OCI-LY1 (cell line): Measurements from ENCODE around the gene CCDC186.
"Not testable (repeated sequence)": the region's sequence is repeated elsewhere in the genome, so short reads cannot be mapped to it uniquely, and the experiment has no call there.

Experiments used
- H2AFZ ChIP-seq: fragments of 200-600 bp; sonication (generic), shearing (Covaris generic); 2 replicates; pipeline ENCODE4 v1.6.0; 2014; ENCODE audit warnings: antibody characterized with exemption, mild to moderate bottlenecking, low read length
- H3F3A ChIP-seq: fragments of 200-600 bp; sonication (generic), shearing (Covaris generic); 2 replicates; pipeline ENCODE4 v1.6.0; 2014; ENCODE audit warnings: mild to moderate bottlenecking, antibody characterized with exemption, low read length, moderate library complexity; ENCODE audit not compliant: insufficient read depth
- H3K27ac ChIP-seq: fragments of 200-600 bp; sonication (generic); 2 replicates; pipeline ENCODE4 v1.5.1; 2014; ENCODE audit warnings: low read length, mixed run types, mild to moderate bottlenecking, low read depth; ENCODE audit not compliant: poor library complexity, severe bottlenecking
- H3K27me3 ChIP-seq: fragments of 200-600 bp; sonication (generic); 2 replicates; pipeline ENCODE4 v1.6.0; 2014; ENCODE audit warnings: antibody characterized with exemption, mild to moderate bottlenecking, low read length, moderate library complexity; ENCODE audit not compliant: insufficient read depth
- H3K36me3 ChIP-seq: fragments of 200-600 bp; sonication (generic); 2 replicates; pipeline ENCODE4 v1.6.1; 2014; ENCODE audit warnings: mild to moderate bottlenecking, antibody characterized with exemption, low read length, moderate library complexity, mixed read lengths; ENCODE audit not compliant: insufficient read depth
- H3K4me1 ChIP-seq: fragments of 200-600 bp; sonication (generic); 2 replicates; pipeline ENCODE4 v1.5.1; 2014; ENCODE audit warnings: mild to moderate bottlenecking, low read length, moderate library complexity; ENCODE audit not compliant: insufficient read depth, severe bottlenecking
- H3K4me2 ChIP-seq: fragments of 200-600 bp; sonication (generic), shearing (Covaris generic); 2 replicates; pipeline ENCODE4 v1.6.1; 2014; ENCODE audit warnings: low read length
- H3K4me3 ChIP-seq: fragments of 200-600 bp; sonication (generic); 2 replicates; pipeline ENCODE4 v1.5.1; 2014; ENCODE audit warnings: low read length, low read depth, mild to moderate bottlenecking, mixed read lengths; ENCODE audit not compliant: poor library complexity, severe bottlenecking
- H3K79me2 ChIP-seq: fragments of 200-600 bp; shearing (Covaris generic); 2 replicates; pipeline ENCODE4 v1.6.1; 2016; ENCODE audit warnings: mixed run types, low read length, mixed read lengths; ENCODE audit not compliant: insufficient read depth
- H3K9ac ChIP-seq: fragments of 200-600 bp; sonication (generic), shearing (Covaris generic); 2 replicates; pipeline ENCODE4 v1.6.1; 2014; ENCODE audit warnings: mild to moderate bottlenecking, low read length, mixed read lengths
- H3K9me2 ChIP-seq: fragments of 200-600 bp; sonication (generic), shearing (Covaris generic); 2 replicates; pipeline ENCODE4 v1.6.1; 2014; ENCODE audit warnings: low read depth, mild to moderate bottlenecking, low read length, mixed read lengths
- H3K9me3 ChIP-seq: fragments of 200-600 bp; shearing (Covaris generic); 2 replicates; pipeline ENCODE4 v1.6.1; 2014; ENCODE audit warnings: low read length, mixed read lengths
- H4K20me1 ChIP-seq: fragments of 200-600 bp; sonication (generic), shearing (Covaris generic); 2 replicates; pipeline ENCODE4 v1.6.0; 2016; ENCODE audit warnings: mild to moderate bottlenecking, low read length; ENCODE audit not compliant: insufficient read depth
- CTCF ChIP-seq: fragments of 200-600 bp; sonication (generic), shearing (Covaris generic); IDR thresholded peaks from 2 replicates; pipeline ENCODE4 v1.5.1; 2017; ENCODE audit warnings: mild to moderate bottlenecking, antibody characterized with exemption, low read length, moderate library complexity, mixed read lengths
- EZH2 ChIP-seq: fragments of 200-600 bp; sonication (generic), shearing (Covaris generic); IDR thresholded peaks from 2 replicates; pipeline ENCODE4 v1.8.0; 2017; ENCODE audit warnings: borderline replicate concordance, mixed run types, mild to moderate bottlenecking, antibody characterized with exemption, low read length, moderate library complexity, mixed read lengths

Gene CCDC186

DNA sequence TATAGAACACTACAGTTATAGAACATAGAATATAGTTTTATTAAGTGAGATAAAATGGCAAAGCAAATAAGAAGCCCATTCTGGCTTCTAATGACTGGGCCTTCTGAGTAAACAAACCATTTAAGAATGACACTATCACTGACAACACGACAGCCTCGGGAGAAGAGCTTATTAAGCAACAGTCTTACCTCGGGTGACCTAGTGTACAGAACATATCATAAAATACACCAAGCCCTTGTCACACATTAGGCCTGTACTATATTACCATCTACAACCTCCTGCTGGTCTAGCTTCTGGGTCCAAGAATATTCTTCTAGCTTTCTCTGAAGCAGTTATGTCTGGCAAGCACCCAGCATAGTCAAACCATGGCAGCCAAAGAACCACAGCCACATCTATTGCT lies 32.0 kb downstream of the CCDC186 start:
- Histone ChIP-seq H3K9me3 (no peaks in the 10 kb centered on the region), H3K9ac (no peak overlapping the region), H3K4me1 (no peaks in the 10 kb centered on the region), H3K36me3 (peaks cover 17% of the 10 kb centered on the region; the same call in 1 of the 2 replicates), H3K27me3 (no peaks in the 10 kb centered on the region), H4K20me1 (no peaks in the 10 kb centered on the region), H3F3A (no peaks in the 10 kb centered on the region; the same call in 1 of the 2 replicates), H3K79me2 (no peaks in the 10 kb centered on the region), H3K4me3 (no peak overlapping the region), H3K9me2 (no peaks in the 10 kb centered on the region), H3K4me2 (no peak overlapping the region), H3K27ac (no peak overlapping the region), H2AFZ (no peak overlapping the region)
- TF ChIP-seq EZH2 (no peak), CTCF (no peak)

DNA sequence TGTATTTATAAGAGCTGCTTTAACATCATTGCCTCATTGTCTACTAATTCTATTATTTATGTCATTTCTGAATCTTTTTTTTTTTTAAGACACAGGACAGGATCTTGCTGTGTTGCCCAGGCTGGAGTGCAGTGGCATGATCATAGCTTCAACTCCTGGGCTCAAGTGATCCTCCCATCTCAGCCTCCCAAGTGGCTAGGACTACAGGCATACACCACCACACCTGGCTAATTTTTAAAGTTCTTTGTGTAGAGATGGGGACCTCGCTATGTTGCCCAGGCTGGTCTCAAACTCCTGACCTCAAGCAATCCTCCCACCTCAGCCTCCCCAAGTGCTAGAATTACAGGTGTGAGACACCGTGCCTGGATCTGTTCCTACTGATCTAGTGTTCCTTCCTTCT lies 33.2 kb downstream of the CCDC186 start:
- H4K20me1 ChIP-seq, H3K27me3 ChIP-seq, H3K4me1 ChIP-seq, H3K79me2 ChIP-seq, H3F3A ChIP-seq, H3K9me2 ChIP-seq, H2AFZ ChIP-seq, H3K27ac ChIP-seq, H3K4me3 ChIP-seq, H3K9ac ChIP-seq, H3K9me3 ChIP-seq, H3K4me2 ChIP-seq: not testable (repeated sequence)
- peaks cover 21% of the 10 kb centered on the region; the same call in 1 of the 2 replicates for H3K36me3 ChIP-seq

GRCh38 chr10:114140036-114140435 lies 34.0 kb downstream of the CCDC186 start:
- Histone ChIP-seq H3K4me2 (no peak overlapping the region), H3K36me3 (peaks cover 29% of the 10 kb centered on the region; the same call in 1 of the 2 replicates), H3K4me3 (no peak overlapping the region), H4K20me1 (no peaks in the 10 kb centered on the region), H3K79me2 (no peaks in the 10 kb centered on the region), H3K9me2 (no peaks in the 10 kb centered on the region), H3K4me1 (no peaks in the 10 kb centered on the region), H3K9ac (no peak overlapping the region), H3K9me3 (no peaks in the 10 kb centered on the region), H3F3A (no peaks in the 10 kb centered on the region; the same call in 1 of the 2 replicates), H3K27me3 (no peaks in the 10 kb centered on the region), H2AFZ (no peak overlapping the region), H3K27ac (no peak overlapping the region)
- TF ChIP-seq CTCF (no peak), EZH2 (no peak)

- Histone ChIP-seq H3K9me3 (no peaks in the 10 kb centered on the region), H3K9ac (no peak overlapping the region), H3K36me3 (peaks cover 33% of the 10 kb centered on the region; the same call in 1 of the 2 replicates), H3K27ac (no peak overlapping the region), H3K9me2 (no peaks in the 10 kb centered on the region), H3K27me3 (no peaks in the 10 kb centered on the region), H3K79me2 (no peaks in the 10 kb centered on the region), H3F3A (no peaks in the 10 kb centered on the region), H3K4me2 (no peak overlapping the region), H3K4me1 (no peaks in the 10 kb centered on the region), H4K20me1 (no peaks in the 10 kb centered on the region), H2AFZ (no peak overlapping the region), H3K4me3 (no peak overlapping the region)
- TF ChIP-seq EZH2 (no peak), CTCF (no peak)
Measured at GRCh38 chr10:114138581-114138980, 35.4 kb downstream of the CCDC186 start.
